MM.1S (cell line): Measurements from ENCODE around the gene MIEN1.

Experiments
- DNase-seq: peaks from one replicate; pipeline ENCODE4 v3.0.0-alpha.2; 2015
- H2AFZ ChIP-seq: fragments of 300-600 bp; sonication (generic); 2 replicates; pipeline ENCODE4 v1.6.0; 2016; ENCODE audit warnings: antibody characterized with exemption, low read length
- H3F3A ChIP-seq: fragments of 300-600 bp; sonication (generic); 2 replicates; pipeline ENCODE4 v1.6.1; 2016; ENCODE audit warnings: mild to moderate bottlenecking, antibody characterized with exemption, low read length, moderate library complexity, mixed read lengths; ENCODE audit not compliant: insufficient read depth
- H3K27ac ChIP-seq: fragments of 300-600 bp; sonication (generic); 2 replicates; pipeline ENCODE4 v1.5.1; 2016; ENCODE audit warnings: mild to moderate bottlenecking, low read length
- H3K27me3 ChIP-seq: fragments of 300-600 bp; sonication (generic); replicated peaks from 2 replicates; pipeline ENCODE4 v1.6.0; 2016; ENCODE audit warnings: low read length; ENCODE audit not compliant: insufficient read depth
- H3K36me3 ChIP-seq: fragments of 300-600 bp; sonication (generic); replicated peaks from 2 replicates; pipeline ENCODE4 v1.6.1; 2016; ENCODE audit warnings: mild to moderate bottlenecking, low read length, mixed read lengths; ENCODE audit not compliant: insufficient read depth
- H3K4me1 ChIP-seq: fragments of 300-600 bp; sonication (generic); 2 replicates; pipeline ENCODE4 v1.6.1; 2016; ENCODE audit warnings: low read length, mixed read lengths
- H3K4me2 ChIP-seq: fragments of 300-600 bp; sonication (generic); 2 replicates; pipeline ENCODE4 v1.6.0; 2016; ENCODE audit warnings: low read depth, low read length
- H3K4me3 ChIP-seq: fragments of 300-600 bp; sonication (generic); 2 replicates; pipeline ENCODE4 v1.5.1; 2016; ENCODE audit warnings: low read length, mixed read lengths
- H3K79me2 ChIP-seq: fragments of 300-600 bp; sonication (generic); 2 replicates; pipeline ENCODE4 v1.6.1; 2016; ENCODE audit warnings: mixed run types, low read length, mixed read lengths
- H3K9ac ChIP-seq: fragments of 300-600 bp; sonication (generic); 2 replicates; pipeline ENCODE4 v1.6.1; 2016; ENCODE audit warnings: low read length, mixed read lengths
- H3K9me2 ChIP-seq: fragments of 300-600 bp; sonication (generic); replicated peaks from 2 replicates; pipeline ENCODE4 v1.6.1; 2016; ENCODE audit warnings: mild to moderate bottlenecking, low read length, mixed read lengths; ENCODE audit not compliant: insufficient read depth
- H3K9me3 ChIP-seq: fragments of 300-600 bp; sonication (generic); replicated peaks from 2 replicates; pipeline ENCODE4 v1.6.1; 2016; ENCODE audit warnings: mild to moderate bottlenecking, low read length, mixed read lengths; ENCODE audit not compliant: insufficient read depth
- H4K20me1 ChIP-seq: fragments of 300-600 bp; sonication (generic); 2 replicates; pipeline ENCODE4 v1.6.1; 2016; ENCODE audit warnings: mild to moderate bottlenecking, low read length, moderate library complexity, mixed read lengths; ENCODE audit not compliant: insufficient read depth
- CTCF ChIP-seq: fragments of 300-600 bp; sonication (generic); IDR thresholded peaks from 2 replicates; pipeline ENCODE4 v1.5.1; 2016; ENCODE audit warnings: antibody characterized with exemption, low read length, mixed read lengths
- EZH2 ChIP-seq: fragments of 300-600 bp; sonication (generic); optimal IDR thresholded peaks from 2 replicates; pipeline ENCODE3; 2017; ENCODE audit warnings: low read depth, mild to moderate bottlenecking, antibody characterized with exemption, low read length, mixed read lengths
- EZH2phosphoT487 ChIP-seq: fragments of 300-600 bp; sonication (generic); IDR thresholded peaks from 2 replicates; pipeline ENCODE4 v1.6.1; 2018; ENCODE audit warnings: antibody characterized with exemption, low read length

Gene MIEN1

DNA sequence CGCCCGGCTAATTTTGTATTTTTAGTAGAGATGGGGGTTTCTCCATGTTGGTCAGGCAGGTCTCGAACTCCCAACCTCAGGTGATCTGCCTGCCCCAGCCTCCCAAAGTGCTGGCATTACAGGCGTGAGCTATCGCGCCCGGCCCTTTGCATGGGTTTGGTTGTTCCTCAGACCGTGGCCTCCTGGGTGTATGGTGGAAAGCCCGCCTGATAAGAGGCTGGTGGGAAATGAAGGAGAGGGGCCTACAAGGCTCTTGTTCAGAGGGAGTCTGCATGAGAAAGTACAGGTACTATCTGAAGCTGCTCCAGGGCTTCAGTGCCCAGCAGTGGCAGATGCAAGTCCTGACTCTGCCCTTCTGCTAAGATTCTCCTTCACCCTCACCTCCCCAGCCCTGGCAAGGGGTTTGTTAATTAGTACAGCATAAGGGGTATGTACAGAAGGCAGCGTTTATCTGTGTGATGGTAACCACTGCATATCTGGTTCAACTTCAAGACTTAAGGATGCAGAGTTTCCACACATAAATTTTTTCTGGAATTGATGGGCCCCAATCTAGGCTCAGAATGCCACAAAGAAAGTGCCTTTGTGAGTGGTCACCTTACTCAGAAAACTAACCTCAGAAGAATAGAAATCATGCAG lies 31.6 kb upstream of the MIEN1 start:
- Histone ChIP-seq H2AFZ (no peak overlapping the region), H3F3A (peaks cover 39% of the 10 kb centered on the region), H3K27me3 (no peaks in the 10 kb centered on the region), H3K9ac (no peak overlapping the region), H3K9me3 (no peaks in the 10 kb centered on the region), H3K4me1 (peaks cover 45% of the 10 kb centered on the region), H3K4me2 (no peak overlapping the region), H4K20me1 (no peaks in the 10 kb centered on the region), H3K4me3 (no peak overlapping the region), H3K36me3 (peaks cover 28% of the 10 kb centered on the region), H3K27ac (0 out of 2 replicates have a peak overlapping the region, but pooled peaks have one; percentile 6), H3K79me2 (peaks cover 79% of the 10 kb centered on the region), H3K9me2 (no peaks in the 10 kb centered on the region)
- TF ChIP-seq EZH2 (no peak), CTCF (no peak), EZH2phosphoT487 (no peak)
- DNase-seq: no peak

DNA sequence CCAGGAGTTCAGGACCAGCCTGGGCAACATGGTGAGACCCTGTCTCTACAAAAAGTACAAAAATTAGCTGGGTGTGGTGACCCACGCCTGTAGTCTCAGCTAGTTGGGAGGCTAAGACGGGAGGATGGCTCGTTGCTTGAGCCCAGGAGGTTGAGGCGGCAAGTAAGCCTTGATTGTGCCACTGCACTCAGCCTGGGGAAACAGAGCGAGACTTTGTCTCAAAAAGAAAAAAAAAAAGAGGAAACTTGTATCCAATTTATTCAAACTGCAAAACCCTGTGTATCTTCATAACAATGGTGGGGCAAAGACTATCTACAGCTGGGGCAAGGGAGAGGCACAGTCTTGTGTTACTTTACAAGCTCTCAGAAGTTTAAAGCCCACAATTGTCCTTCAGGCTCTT lies 28.9 kb upstream of the MIEN1 start:
- Histone ChIP-seq H3K4me3 (no peak overlapping the region), H3K27ac (peak overlapping the region; percentile 99; the same call in 1 of the 2 replicates), H3K9ac (no peak overlapping the region), H2AFZ (no peak overlapping the region), H3K27me3 (no peaks in the 10 kb centered on the region), H3K4me1 (peaks cover 60% of the 10 kb centered on the region), H3F3A (peaks cover 63% of the 10 kb centered on the region), H3K36me3 (peaks cover 7% of the 10 kb centered on the region; the same call in 1 of the 2 replicates), H3K9me2 (no peaks in the 10 kb centered on the region), H3K4me2 (peak overlapping the region; percentile 29; the same call in 1 of the 2 replicates), H3K79me2 (peaks cover 58% of the 10 kb centered on the region), H4K20me1 (no peaks in the 10 kb centered on the region), H3K9me3 (no peaks in the 10 kb centered on the region)
- no peak for DNase-seq
- no peak for TF ChIP-seq EZH2
- no peak for TF ChIP-seq CTCF
- TF ChIP-seq EZH2phosphoT487: no peak

DNA sequence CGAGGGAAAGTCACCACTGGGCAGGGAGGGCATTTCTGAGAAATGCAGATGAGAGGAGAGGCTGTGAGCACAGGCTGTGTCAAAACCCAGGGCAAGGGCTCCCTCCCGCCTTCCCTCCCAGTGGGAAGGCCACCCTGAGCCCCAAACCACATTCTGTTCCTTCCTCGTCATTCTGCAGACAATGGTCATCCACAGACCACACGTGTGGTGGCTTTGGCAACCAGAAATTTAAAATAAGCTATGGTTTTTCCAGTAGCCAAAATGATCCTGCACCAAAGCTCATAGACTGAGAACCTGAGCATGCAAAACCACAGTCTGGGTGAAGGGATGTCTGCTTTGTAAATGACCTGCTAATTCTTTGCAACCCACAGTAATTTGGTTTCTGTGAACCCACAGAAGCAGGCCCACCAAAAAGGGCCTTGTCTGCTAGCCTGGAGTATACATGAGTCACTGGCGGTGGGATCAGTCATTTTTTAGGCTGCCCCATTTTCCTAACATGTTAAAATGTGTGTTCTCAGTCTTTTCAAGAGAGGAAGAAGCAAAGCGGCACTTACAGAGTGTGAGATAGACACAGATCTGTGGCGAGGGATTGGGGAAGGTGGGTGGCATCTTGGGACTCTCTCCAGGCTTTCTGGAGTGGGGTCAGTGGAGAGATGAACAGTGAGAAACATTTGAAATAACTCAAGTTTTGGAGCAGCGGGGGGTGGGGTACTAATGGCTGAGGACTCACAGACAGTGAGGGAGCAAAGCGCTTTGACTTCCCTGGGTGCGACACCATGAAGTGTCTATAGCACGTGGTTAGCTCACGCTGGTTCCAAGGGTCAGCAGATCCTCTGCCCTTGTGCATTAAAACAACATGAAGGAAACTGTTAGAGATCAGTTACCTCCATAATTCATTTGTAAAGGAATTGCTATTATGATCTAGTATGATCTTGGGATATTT lies 27.9 kb upstream of the MIEN1 start:
- H3K9me3 ChIP-seq: no peaks in the 10 kb centered on the region
- peaks cover 63% of the 10 kb centered on the region for H3F3A ChIP-seq
- TF ChIP-seq EZH2phosphoT487 (no peak), EZH2 (no peak), CTCF (no peak)
- H3K79me2 ChIP-seq: peaks cover 48% of the 10 kb centered on the region
- peaks cover 3% of the 10 kb centered on the region; the same call in 1 of the 2 replicates for H3K36me3 ChIP-seq
- no peaks in the 10 kb centered on the region for H4K20me1 ChIP-seq
- no peak overlapping the region for H3K4me3 ChIP-seq
- peak overlapping the region; percentile 99 for H3K9ac ChIP-seq
- no peaks in the 10 kb centered on the region for H3K9me2 ChIP-seq
- DNase-seq: peak; percentile 87
- no peaks in the 10 kb centered on the region for H3K27me3 ChIP-seq
- peaks cover 64% of the 10 kb centered on the region for H3K4me1 ChIP-seq
- no peak overlapping the region for H2AFZ ChIP-seq
- H3K27ac ChIP-seq: peak overlapping the region; percentile 99
- H3K4me2 ChIP-seq: peak overlapping the region; percentile 90
